Caco-2 (cell line): ENCODE data around the gene NINJ2. TPM values are rescaled to one million over a fixed set of nuclear protein-coding genes. Genes with fewer than 3 reads are reported as not detected.

ENCODE experiments used
- BruUV-seq: library from RNA; stranded (reverse); fragments of 400-500 nt; replicated peaks from 2 replicates; lab custom pipeline; 2021; lab: Mats Ljungman, UMichigan
- CTCF ChIA-PET: fragments of 300-600 bp; sonication (Branson Sonifier 250); formaldehyde crosslinking; loops from one replicate; lab custom pipeline; 2022; ENCODE audit warnings: antibody characterized with exemption; lab: Charles Lee
- POLR2A ChIA-PET: fragments of 300-600 bp; sonication (Branson Sonifier 250); formaldehyde crosslinking; loops from one replicate; lab custom pipeline; 2022; ENCODE audit warnings: antibody characterized with exemption; lab: Charles Lee
- DNase-seq, 2 experiments: peaks; one replicate each; pipeline versions ENCODE4 v3.0.0 to v3.0.0-alpha.2; 2020 to 2022
- H3K27me3 ChIP-seq: replicated peaks from 2 replicates; pipeline ENCODE4 v1.6.0; 2011; ENCODE audit warnings: low read length; ENCODE audit not compliant: control insufficient read depth, insufficient read depth
- H3K36me3 ChIP-seq: 2 replicates; pipeline ENCODE4 v1.5.1; 2011; ENCODE audit warnings: low read length; ENCODE audit not compliant: control insufficient read depth, insufficient read depth
- H3K4me1 ChIP-seq: fragments of 250-450 bp; sonication (Bioruptor Pico); 2 replicates; pipeline ENCODE4 v1.5.1; 2020; ENCODE audit warnings: mild to moderate bottlenecking
- H3K4me3 ChIP-seq: 2 replicates; pipeline ENCODE4 v1.5.1; 2011; ENCODE audit warnings: low read depth, mild to moderate bottlenecking, control low read depth, low read length
- H3K9me3 ChIP-seq: fragments of 250-450 bp; sonication (Bioruptor Pico); 2 replicates; pipeline ENCODE4 v1.5.1; 2020; ENCODE audit warnings: mild to moderate bottlenecking, moderate library complexity
- H3K27ac Mint-ChIP-seq: one replicate; pipeline ENCODE4 v1.8.0; 2022; ENCODE audit warnings: mixed read lengths; ENCODE audit not compliant: unreplicated experiment
- H3K27me3 Mint-ChIP-seq: one replicate; pipeline ENCODE4 v1.8.0; 2022; ENCODE audit warnings: mixed read lengths; ENCODE audit not compliant: insufficient read depth, unreplicated experiment
- H3K36me3 Mint-ChIP-seq: one replicate; pipeline ENCODE4 v1.8.0; 2022; ENCODE audit warnings: mild to moderate bottlenecking, mixed read lengths; ENCODE audit not compliant: insufficient read depth, unreplicated experiment
- H3K4me1 Mint-ChIP-seq: one replicate; pipeline ENCODE4 v1.8.0; 2022; ENCODE audit warnings: low read depth, mixed read lengths; ENCODE audit not compliant: unreplicated experiment
- H3K4me3 Mint-ChIP-seq: one replicate; pipeline ENCODE4 v1.8.0; 2022; ENCODE audit warnings: mild to moderate bottlenecking, moderate library complexity, mixed read lengths; ENCODE audit not compliant: unreplicated experiment
- H3K9me3 Mint-ChIP-seq: one replicate; pipeline ENCODE4 v1.8.0; 2022; ENCODE audit warnings: mixed read lengths; ENCODE audit not compliant: unreplicated experiment
- intact Hi-C: fragments of 100-400 bp; cut with micrococcal nuclease; formaldehyde crosslinking; loops from one replicate; pipeline ENCODE4 v1.10.0; 2022; ENCODE audit not compliant: unreplicated experiment
- total RNA-seq: library from RNA; stranded (reverse); gene quantifications from 2 replicates; pipeline ENCODE4 v1.2.3, GENCODE V29; 2022
- TF ChIP-seq, protein P1 (sequence below), 2 experiments: fragments of 200-600 bp in 1 of 2; IDR thresholded peaks; 1 replicate in 1 of 2; 2 replicates in 1 of 2; pipeline versions ENCODE4 v1.5.1 to v1.8.0; 2011 to 2022; ENCODE audit warnings: antibody characterized with exemption in 1 of 2, control low read depth in 1 of 2, inconsistent platforms in 1 of 2, low read depth in 1 of 2, low read length in 1 of 2, mild to moderate bottlenecking in 1 of 2, moderate library complexity in 1 of 2; ENCODE audit not compliant: insufficient read depth in 1 of 2, severe bottlenecking in 1 of 2, unreplicated experiment in 1 of 2

Gene NINJ2
- total RNA-seq, 1 experiment from 2014 or later = 7.0 TPM

GRCh38 chr12:552466-552865 lies 110.8 kb downstream of the NINJ2 start:
- Histone ChIP-seq H3K4me3 (no peak overlapping the region), H3K4me1 (no peaks in the 10 kb centered on the region), H3K27me3 (no peaks in the 10 kb centered on the region), H3K9me3 (no peaks in the 10 kb centered on the region), H3K36me3 (no peaks in the 10 kb centered on the region)
- CTCF ChIA-PET = no interaction called here
- POLR2A ChIA-PET = no interaction called here
- no peak overlapping the region for H3K4me3 Mint-ChIP-seq
- H3K27ac Mint-ChIP-seq = peak overlapping the region; percentile 18
- H3K36me3 Mint-ChIP-seq = peaks cover 62% of the 10 kb centered on the region
- intact Hi-C loops = no loop called here
- TF ChIP-seq, protein P1, sequence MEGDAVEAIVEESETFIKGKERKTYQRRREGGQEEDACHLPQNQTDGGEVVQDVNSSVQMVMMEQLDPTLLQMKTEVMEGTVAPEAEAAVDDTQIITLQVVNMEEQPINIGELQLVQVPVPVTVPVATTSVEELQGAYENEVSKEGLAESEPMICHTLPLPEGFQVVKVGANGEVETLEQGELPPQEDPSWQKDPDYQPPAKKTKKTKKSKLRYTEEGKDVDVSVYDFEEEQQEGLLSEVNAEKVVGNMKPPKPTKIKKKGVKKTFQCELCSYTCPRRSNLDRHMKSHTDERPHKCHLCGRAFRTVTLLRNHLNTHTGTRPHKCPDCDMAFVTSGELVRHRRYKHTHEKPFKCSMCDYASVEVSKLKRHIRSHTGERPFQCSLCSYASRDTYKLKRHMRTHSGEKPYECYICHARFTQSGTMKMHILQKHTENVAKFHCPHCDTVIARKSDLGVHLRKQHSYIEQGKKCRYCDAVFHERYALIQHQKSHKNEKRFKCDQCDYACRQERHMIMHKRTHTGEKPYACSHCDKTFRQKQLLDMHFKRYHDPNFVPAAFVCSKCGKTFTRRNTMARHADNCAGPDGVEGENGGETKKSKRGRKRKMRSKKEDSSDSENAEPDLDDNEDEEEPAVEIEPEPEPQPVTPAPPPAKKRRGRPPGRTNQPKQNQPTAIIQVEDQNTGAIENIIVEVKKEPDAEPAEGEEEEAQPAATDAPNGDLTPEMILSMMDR (IDR thresholded peaks at IDR 0.05; ENCODE audit: insufficient read depth in 1 of 2, low read depth in 1 of 2, low read length in 1 of 2, severe bottlenecking in 1 of 2, unreplicated experiment in 1 of 2) = no peak
- H3K9me3 Mint-ChIP-seq = no peaks in the 10 kb centered on the region
- BruUV-seq = no TSS peak
- peaks cover 18% of the 10 kb centered on the region for H3K4me1 Mint-ChIP-seq
- DNase-seq = no peak
- no peaks in the 10 kb centered on the region for H3K27me3 Mint-ChIP-seq

GRCh38 chr12:550473-551260 lies 112.6 kb downstream of the NINJ2 start:
- ChIA-PET CTCF (no interaction called here), POLR2A (no interaction called here)
- peaks cover 59% of the 10 kb centered on the region for H3K36me3 Mint-ChIP-seq
- H3K9me3 Mint-ChIP-seq = no peaks in the 10 kb centered on the region
- H3K27ac Mint-ChIP-seq = peak overlapping the region; percentile 0
- TF ChIP-seq, protein P1 (IDR thresholded peaks at IDR 0.05; ENCODE audit: insufficient read depth in 1 of 2, low read depth in 1 of 2, low read length in 1 of 2, severe bottlenecking in 1 of 2, unreplicated experiment in 1 of 2) = no peak
- Histone ChIP-seq H3K9me3 (no peaks in the 10 kb centered on the region), H3K27me3 (no peaks in the 10 kb centered on the region), H3K4me3 (no peak overlapping the region), H3K36me3 (no peaks in the 10 kb centered on the region), H3K4me1 (peaks cover 6% of the 10 kb centered on the region)
- intact Hi-C loops = no loop called here
- H3K4me1 Mint-ChIP-seq = peaks cover 30% of the 10 kb centered on the region
- no peak for DNase-seq
- H3K4me3 Mint-ChIP-seq = no peak overlapping the region
- BruUV-seq = no TSS peak
- H3K27me3 Mint-ChIP-seq = no peaks in the 10 kb centered on the region

- no peaks in the 10 kb centered on the region for H3K9me3 Mint-ChIP-seq
- H3K27ac Mint-ChIP-seq = peak overlapping the region; percentile 31
- TF ChIP-seq, protein P1 (IDR thresholded peaks at IDR 0.05; ENCODE audit: insufficient read depth in 1 of 2, low read depth in 1 of 2, low read length in 1 of 2, severe bottlenecking in 1 of 2, unreplicated experiment in 1 of 2) = no peak
- BruUV-seq = no TSS peak
- peaks cover 24% of the 10 kb centered on the region for H3K4me1 Mint-ChIP-seq
- POLR2A ChIA-PET = no interaction called here
- no peak overlapping the region for H3K4me3 ChIP-seq
- no peaks in the 10 kb centered on the region for H3K27me3 Mint-ChIP-seq
- DNase-seq = no peak
- H3K4me3 Mint-ChIP-seq = no peak overlapping the region
- H3K36me3 ChIP-seq = no peaks in the 10 kb centered on the region
- H3K27me3 ChIP-seq = no peaks in the 10 kb centered on the region
- H3K4me1 ChIP-seq = peaks cover 6% of the 10 kb centered on the region
- CTCF ChIA-PET = no interaction called here
- intact Hi-C loops = loop anchor here (5.0 kb wide), 1 partner anchor 287 kb away; the partner anchor contains the start of gene SLC6A13
- no peaks in the 10 kb centered on the region for H3K9me3 ChIP-seq
- peaks cover 50% of the 10 kb centered on the region for H3K36me3 Mint-ChIP-seq
These were observed 113.7 kb downstream of the NINJ2 start for GRCh38 chr12:549476-550082.
